Activated CD8-positive, alpha-beta memory T cell treated with anti-CD3 and anti-CD28 coated beads for 24 hours (primary cell): Measurements from ENCODE around the gene CENPS.
"Not testable (repeated sequence)": the region's sequence is repeated elsewhere in the genome, so short reads cannot be mapped to it uniquely, and the experiment has no call there.

Source experiments
- DNase-seq: peaks from one replicate; pipeline ENCODE4 v3.0.0-alpha.2; 2020

Gene CENPS

DNA sequence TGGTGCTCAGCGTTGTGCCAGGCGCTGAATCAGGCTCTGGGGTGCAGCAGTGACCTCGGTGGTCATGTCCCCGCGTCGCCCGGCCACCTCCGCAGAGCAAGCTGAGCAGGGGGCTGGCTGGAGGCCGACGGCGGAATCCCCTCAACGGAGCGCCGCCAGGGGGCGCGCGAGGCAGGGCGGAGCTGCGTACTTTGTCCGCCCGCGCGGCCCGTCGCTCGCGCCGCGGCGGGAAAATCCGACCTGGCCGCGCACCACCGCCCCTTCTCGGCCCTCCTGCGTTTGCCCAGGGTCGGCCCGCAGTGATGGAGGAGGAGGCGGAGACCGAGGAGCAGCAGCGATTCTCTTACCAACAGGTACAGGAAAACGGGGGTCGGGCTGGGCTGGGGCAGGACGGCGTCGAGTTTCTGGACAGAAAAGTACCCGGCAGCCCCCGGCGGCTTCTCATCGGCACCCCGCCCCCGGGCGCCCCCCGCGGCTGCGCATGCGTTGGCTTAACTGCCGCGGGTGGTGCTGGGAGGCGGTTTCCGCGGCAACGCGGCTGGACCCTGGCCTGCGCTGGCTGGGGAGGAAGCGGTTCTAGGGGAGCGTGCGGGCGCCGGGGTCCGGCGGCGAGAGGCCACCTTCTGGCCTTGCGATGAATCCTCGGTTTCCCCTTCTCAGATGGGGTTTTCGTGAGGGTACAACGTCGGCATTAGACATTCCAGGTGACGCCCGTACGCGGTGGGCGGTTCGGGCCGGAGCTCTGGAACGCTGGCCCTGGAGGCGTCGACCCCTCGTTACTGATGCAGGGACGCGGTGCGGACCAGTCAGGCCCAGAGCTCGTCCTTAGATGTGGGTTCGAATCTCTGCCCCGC lies at the start of gene CENPS:
CENPS (plus strand) TSS at position 218 of the 854 bp plus-strand sequence; CDS start at position 303, 85 bp downstream.
- DNase-seq: peak; percentile 99

- no peak for DNase-seq
These were observed 49.5 kb upstream of the CENPS start for GRCh38 chr1:10380594-10381275.

- no peak for DNase-seq
These were observed 46.6 kb upstream of the CENPS start for GRCh38 chr1:10383630-10384029.

DNA sequence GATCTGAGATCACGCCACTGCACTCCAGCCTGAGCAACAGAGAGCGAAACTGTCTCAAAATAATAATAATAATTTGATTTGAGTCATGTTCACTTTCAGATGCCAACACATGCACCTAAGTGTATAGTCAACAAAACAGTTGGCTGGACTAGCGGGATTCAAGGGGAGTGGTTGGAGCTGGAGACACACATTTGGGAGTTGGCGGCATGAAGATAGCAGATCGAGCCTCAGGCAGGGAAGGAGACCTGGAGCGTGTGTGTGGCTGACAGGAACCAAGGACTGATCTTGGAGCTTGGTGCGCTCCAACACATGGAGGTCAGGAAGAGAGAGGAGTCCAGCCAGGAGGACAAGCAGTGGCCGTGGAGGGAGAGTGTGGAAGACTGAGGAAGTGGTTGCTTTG lies 46.0 kb upstream of the CENPS start:
- no peak for DNase-seq

DNA sequence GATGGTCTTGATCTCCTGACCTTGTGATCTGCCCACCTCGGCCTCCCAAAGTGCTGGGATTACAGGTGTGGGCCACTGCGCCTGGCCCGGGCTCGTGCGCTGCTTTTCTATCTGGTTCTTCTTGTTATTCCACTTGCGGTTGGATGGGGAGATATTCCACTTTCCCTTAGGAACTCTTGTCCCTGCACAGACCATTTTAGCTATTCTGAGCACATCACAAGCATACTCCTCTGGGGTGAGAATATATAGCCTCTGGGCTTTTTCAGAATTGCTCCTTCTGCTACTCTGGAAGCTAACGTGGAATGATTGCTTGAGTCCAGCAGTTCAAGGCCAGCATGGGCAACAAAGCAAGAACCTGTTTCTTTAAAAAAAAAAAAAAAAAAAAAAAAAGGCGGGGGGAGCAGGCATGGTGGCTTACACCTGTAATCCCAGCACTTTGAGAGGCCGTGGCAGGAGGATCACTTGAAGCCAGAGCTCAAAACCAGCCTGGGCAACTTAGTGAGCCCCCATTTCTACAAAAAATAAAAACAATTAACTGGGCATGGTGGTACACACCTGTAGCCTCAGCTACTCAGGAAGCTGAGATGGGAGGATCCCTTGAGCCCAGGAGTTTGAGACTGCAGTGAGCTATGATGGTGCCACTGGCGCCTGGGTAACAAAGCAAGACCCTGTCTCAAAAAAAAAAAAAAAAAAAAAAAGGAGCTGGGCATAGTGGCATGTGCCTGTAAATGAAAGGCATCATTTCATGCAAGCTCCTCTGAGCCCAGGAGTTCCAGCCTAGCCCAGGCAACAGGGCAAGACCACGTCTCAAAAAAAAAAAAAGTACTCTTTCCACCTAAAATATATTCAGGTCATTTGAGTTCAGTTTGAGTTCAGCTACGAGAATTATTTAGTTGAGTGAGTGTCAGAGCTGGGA lies 43.2 kb upstream of the CENPS start:
- DNase-seq: no peak

- no peak for DNase-seq
These were observed 42.4 kb upstream of the CENPS start for GRCh38 chr1:10387677-10388386.

DNA sequence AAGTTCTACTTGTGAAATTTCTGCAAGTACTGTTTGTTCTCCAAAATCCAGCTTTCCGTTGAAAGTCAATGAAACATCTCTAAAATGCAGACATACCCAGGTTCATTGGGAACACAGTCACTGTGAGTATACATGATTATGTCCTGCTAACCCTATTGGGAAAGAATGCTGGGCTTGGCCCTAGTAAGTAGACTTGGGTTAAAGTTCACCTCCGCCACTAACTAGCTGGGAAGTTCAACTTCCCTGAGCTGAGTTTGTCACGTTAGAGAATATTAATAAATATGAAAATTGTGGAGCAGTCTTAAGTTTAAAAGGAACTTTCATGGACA lies 41.9 kb upstream of the CENPS start:
- no peak for DNase-seq

- DNase-seq: no peak
These were observed 40.8 kb upstream of the CENPS start for GRCh38 chr1:10389271-10389973.

- DNase-seq: no peak
These were observed 33.4 kb upstream of the CENPS start for GRCh38 chr1:10396870-10397269.

GRCh38 chr1:10398278-10398733 lies 31.9 kb upstream of the CENPS start:
- no peak for DNase-seq

DNA sequence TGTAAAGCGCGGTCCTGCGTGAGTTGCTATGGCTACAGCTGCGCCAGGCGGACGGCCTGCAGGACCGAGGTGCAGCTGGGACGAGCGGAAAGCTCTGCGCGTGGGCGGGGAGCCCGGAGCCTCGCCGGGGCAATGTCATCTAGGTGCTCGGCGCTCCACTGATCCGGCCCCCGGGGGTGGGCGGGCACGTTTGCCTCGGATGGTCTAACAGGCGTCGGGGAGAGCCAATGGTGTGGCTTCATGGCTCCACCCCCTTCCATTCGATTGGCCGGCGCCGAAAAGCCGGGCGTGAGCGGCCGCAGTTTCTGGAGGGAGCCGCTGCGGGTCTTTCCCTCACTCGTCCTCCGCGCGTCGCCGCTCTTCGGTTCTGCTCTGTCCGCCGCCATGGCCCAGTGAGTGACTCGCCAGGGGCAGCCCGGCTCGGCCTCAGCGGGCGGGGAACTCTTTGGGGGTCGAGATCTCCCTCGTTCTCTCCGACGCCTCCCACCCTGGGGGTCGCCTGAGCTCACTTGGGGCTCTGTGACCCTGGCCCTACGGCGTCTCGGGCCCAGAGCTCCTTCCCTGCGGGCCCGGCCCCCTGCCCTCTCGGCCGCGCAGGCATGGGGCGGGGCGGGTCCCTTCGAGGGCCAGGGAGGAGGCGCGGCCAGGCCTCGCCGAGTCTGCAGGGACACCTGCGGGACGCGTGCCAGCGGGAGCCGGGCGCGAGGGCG lies 31.3 kb upstream of the CENPS start, which contains the start of gene PGD:
PGD (plus strand) TSS at position 331 of the 710 bp plus-strand sequence; CDS start at position 385, 54 bp downstream.
- peak; percentile 98 for DNase-seq

GRCh38 chr1:10399444-10399941 lies 30.7 kb upstream of the CENPS start:
- no peak for DNase-seq

- DNase-seq: no peak
These were observed 30.2 kb upstream of the CENPS start for GRCh38 chr1:10400013-10400412.

DNA sequence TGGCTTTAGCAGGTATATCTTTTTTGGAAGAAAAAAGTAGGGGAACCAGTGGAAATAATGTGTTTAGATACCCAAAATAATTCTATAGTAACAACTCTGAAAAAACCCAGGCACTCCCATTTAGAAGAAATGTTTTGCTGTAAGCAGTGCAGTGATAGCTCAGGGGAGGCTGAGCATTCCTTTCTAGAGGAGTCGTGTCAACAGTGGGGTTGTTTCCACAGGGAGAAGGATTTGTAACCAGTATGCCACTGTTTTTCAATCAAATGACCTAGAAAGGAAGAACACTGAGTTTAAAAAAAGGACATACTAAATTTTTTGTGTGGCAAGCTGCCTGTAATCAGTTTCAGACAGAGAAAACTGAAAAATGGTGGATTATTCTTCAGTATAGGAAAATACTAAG lies 29.0 kb upstream of the CENPS start:
- DNase-seq: no peak

DNA sequence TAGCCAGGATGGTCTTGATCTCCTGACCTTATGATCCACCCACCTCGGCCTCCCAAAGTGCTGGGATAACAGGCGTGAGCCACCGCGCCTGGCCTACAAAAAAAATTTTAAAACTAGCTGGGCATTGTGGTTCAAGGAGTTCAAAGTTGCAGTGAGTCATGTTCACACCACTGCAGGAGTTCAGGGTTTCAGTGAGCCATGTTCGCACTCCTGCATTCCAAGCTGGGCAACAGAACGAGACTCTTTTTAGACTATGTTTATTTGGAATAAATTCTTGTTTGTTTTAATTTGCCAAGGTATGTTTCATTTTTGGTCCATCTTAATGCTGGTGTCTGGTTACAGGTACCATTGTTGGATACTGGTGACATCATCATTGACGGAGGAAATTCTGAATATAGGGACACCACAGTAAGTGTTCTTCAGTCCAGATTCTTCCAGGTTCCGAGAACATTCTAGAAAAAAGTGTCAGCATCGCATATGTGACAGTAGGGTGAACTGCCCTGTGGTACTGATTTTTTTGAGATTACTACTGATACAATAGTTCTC lies 27.4 kb upstream of the CENPS start:
- no peak for DNase-seq

GRCh38 chr1:10407201-10407600 lies 23.0 kb upstream of the CENPS start:
- DNase-seq: no peak

DNA sequence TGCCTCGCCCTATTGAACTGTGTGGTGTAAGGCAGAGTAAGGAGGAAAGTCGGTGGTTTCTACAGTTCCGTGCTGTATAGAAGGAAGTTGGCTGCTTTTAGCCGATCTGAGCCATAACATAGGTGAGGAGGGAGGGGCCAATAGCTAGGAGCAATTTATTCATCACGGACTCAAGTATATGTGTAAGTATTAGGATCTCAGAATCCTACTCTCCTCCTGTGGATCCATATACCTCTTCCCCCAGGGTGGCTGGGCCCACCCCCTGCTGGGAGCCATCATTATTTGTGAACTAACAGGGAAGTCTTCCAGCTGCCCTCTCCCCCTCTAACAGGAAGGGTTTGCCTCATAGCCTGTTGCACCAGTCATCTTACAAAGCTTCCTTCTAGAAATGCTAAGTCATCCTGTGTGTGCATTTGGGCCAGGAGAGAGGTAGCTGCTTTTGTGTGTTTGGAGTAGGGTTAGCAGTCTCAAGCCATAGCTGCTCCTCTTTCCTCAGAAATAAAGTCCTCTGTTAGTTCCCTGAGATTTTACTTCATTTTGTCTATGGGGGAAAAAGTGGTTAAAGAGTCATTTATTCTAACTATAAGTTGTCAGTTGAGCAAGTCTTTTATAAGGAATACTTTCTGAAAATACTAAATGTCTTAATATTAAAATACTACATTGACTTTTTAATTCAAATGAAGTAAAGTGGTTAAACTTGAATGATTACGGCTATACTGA lies 14.9 kb upstream of the CENPS start:
- no peak for DNase-seq

- DNase-seq: not testable (repeated sequence)
These were observed 14.3 kb upstream of the CENPS start for GRCh38 chr1:10415967-10416366.

DNA sequence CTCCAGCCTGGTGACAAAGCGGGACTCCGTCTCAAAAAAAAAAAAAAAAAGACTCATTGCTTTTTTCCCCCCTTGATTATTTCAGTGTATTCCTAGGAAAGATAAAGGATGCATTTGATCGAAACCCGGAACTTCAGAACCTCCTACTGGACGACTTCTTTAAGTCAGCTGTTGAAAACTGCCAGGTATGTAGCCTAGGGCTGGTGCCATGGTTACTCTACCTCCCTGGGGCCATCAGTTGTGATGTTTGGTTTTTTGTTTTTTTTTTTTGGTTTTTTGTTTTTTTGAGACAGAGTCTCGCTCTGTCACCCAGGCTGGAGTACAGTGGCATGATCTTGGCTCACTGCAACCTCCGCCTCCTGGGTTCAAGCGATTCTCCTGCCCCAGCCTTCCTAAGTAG lies 11.5 kb upstream of the CENPS start:
- DNase-seq: not testable (repeated sequence)

DNA sequence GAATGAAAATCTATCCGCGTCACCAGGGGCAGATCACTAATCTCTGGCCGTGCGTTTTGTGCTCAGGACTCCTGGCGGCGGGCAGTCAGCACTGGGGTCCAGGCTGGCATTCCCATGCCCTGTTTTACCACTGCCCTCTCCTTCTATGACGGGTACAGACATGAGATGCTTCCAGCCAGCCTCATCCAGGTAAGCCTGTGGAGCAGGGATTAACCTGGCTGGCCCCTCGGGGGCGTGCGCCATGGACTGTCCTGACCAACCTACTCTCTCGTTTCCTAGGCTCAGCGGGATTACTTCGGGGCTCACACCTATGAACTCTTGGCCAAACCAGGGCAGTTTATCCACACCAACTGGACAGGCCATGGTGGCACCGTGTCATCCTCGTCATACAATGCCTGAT lies 10.9 kb upstream of the CENPS start:
- no peak for DNase-seq
